Fibroblast of lung (primary cell): Measurements from ENCODE around the gene CCDC102A. TPM values are rescaled to one million over a fixed set of nuclear protein-coding genes. Genes with fewer than 3 reads are reported as not detected.

Experiments
- DNase-seq, 2 donors: peaks; one replicate each; pipeline versions ENCODE4 v3.0.0 to v3.0.0-alpha.2; 2010; ENCODE audit warnings: low read depth in 2 of 2
- H2AFZ ChIP-seq: 2 replicates; pipeline ENCODE4 v1.5.1; 2012; ENCODE audit warnings: low read length, control low read depth, inconsistent platforms
- H3K27ac ChIP-seq: 2 replicates; pipeline ENCODE4 v1.5.1; 2011; ENCODE audit warnings: low read length, control low read depth; ENCODE audit not compliant: insufficient read depth
- H3K27me3 ChIP-seq: 2 replicates; pipeline ENCODE4 v1.5.1; 2011; ENCODE audit warnings: mild to moderate bottlenecking, low read length; ENCODE audit not compliant: control insufficient read depth, insufficient read depth
- H3K36me3 ChIP-seq: 2 replicates; pipeline ENCODE4 v1.5.1; 2011; ENCODE audit warnings: low read length; ENCODE audit not compliant: control insufficient read depth, insufficient read depth
- H3K4me1 ChIP-seq: 2 replicates; pipeline ENCODE4 v1.5.1; 2011; ENCODE audit warnings: low read length; ENCODE audit not compliant: control insufficient read depth, insufficient read depth; ENCODE audit errors: extremely low read depth
- H3K4me2 ChIP-seq: 2 replicates; pipeline ENCODE4 v1.5.1; 2011; ENCODE audit warnings: low read length, control low read depth; ENCODE audit not compliant: insufficient read depth; ENCODE audit errors: extremely low read depth
- H3K4me3 ChIP-seq, 4 experiments: fragments of 200-600 bp in 1 of 4; sonication (generic) in 1 of 4; replicated peaks in 1 of 4; 2 replicates each; pipeline ENCODE4 v1.5.1; 2011 to 2016; ENCODE audit warnings: low read length in 4 of 4, low read depth in 3 of 4, mild to moderate bottlenecking in 3 of 4, control low read depth in 2 of 4, inconsistent platforms in 1 of 4, mixed read lengths in 1 of 4; ENCODE audit not compliant: insufficient read depth in 1 of 4; ENCODE audit errors: control extremely low read depth in 1 of 4
- H3K79me2 ChIP-seq: 2 replicates; pipeline ENCODE4 v1.5.1; 2012; ENCODE audit warnings: mild to moderate bottlenecking, low read length, inconsistent platforms; ENCODE audit not compliant: control insufficient read depth, insufficient read depth
- H3K9ac ChIP-seq: 2 replicates; pipeline ENCODE4 v1.5.1; 2011; ENCODE audit warnings: mild to moderate bottlenecking, low read length, control low read depth; ENCODE audit not compliant: insufficient read depth
- H3K9me3 ChIP-seq: 2 replicates; pipeline ENCODE4 v1.5.1; 2012; ENCODE audit warnings: low read depth, low read length; ENCODE audit not compliant: control insufficient read depth, insufficient read depth
- H4K20me1 ChIP-seq: 2 replicates; pipeline ENCODE4 v1.5.1; 2011; ENCODE audit warnings: low read length; ENCODE audit not compliant: control insufficient read depth, insufficient read depth; ENCODE audit errors: extremely low read depth
- EZH2 ChIP-seq: IDR thresholded peaks from 2 replicates; pipeline ENCODE4 v1.5.1; 2012; ENCODE audit warnings: low read length, control low read depth, mild to moderate bottlenecking; ENCODE audit errors: missing control alignments
- polyA plus RNA-seq, 2 donors: library from polyadenylated mRNA; depleted of rRNA in 1 of 2; stranded (reverse) in 1 of 2; unstranded in 1 of 2; fragments of >200 nt; gene quantifications; 2 replicates each; pipeline ENCODE4 v1.2.1, GENCODE V29; 2011 to 2012; ENCODE audit warnings: missing spikeins in 1 of 2
- total RNA-seq: library from RNA; depleted of rRNA; stranded (reverse); fragments of >200 nt; gene quantifications from 2 replicates; pipeline ENCODE4 v1.2.1, GENCODE V29; 2014
- TF ChIP-seq, protein P1 (sequence below), 2 donors: IDR thresholded peaks in 1 of 2; conservative IDR thresholded peaks in 1 of 2; 1 replicate in 1 of 2; 2 replicates in 1 of 2; pipeline ENCODE4 v1.5.1; 2011 to 2012; ENCODE audit warnings: low read length in 2 of 2, control low read depth in 1 of 2, inconsistent platforms in 1 of 2, low read depth in 1 of 2, mild to moderate bottlenecking in 1 of 2

Gene CCDC102A
- total and polyA plus RNA-seq, 2 donors (not counting 1 experiment from before 2014, with no cell fraction given): 7.1 to 16.7 TPM

GRCh38 chr16:57532266-57532625 lies 4.1 kb downstream of the CCDC102A start:
- H3K9ac ChIP-seq: no peak overlapping the region
- H3K36me3 ChIP-seq: no peaks in the 10 kb centered on the region
- H3K79me2 ChIP-seq: no peaks in the 10 kb centered on the region
- H3K4me2 ChIP-seq: no peak overlapping the region
- H3K4me3 ChIP-seq: no peak overlapping the region
- no peak for DNase-seq
- no peak overlapping the region for H3K27ac ChIP-seq
- no peak for TF ChIP-seq EZH2
- TF ChIP-seq, protein P1, sequence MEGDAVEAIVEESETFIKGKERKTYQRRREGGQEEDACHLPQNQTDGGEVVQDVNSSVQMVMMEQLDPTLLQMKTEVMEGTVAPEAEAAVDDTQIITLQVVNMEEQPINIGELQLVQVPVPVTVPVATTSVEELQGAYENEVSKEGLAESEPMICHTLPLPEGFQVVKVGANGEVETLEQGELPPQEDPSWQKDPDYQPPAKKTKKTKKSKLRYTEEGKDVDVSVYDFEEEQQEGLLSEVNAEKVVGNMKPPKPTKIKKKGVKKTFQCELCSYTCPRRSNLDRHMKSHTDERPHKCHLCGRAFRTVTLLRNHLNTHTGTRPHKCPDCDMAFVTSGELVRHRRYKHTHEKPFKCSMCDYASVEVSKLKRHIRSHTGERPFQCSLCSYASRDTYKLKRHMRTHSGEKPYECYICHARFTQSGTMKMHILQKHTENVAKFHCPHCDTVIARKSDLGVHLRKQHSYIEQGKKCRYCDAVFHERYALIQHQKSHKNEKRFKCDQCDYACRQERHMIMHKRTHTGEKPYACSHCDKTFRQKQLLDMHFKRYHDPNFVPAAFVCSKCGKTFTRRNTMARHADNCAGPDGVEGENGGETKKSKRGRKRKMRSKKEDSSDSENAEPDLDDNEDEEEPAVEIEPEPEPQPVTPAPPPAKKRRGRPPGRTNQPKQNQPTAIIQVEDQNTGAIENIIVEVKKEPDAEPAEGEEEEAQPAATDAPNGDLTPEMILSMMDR (conservative IDR thresholded peaks at IDR 0.05 in 1 of 2, IDR thresholded peaks at IDR 0.05 in 1 of 2; ENCODE audit: low read depth in 1 of 2, low read length in 2 of 2): no peak
- H3K27me3 ChIP-seq: no peaks in the 10 kb centered on the region
- H3K4me1 ChIP-seq: peaks cover 15% of the 10 kb centered on the region
- no peaks in the 10 kb centered on the region for H3K9me3 ChIP-seq
- no peak overlapping the region for H2AFZ ChIP-seq
- H4K20me1 ChIP-seq: no peaks in the 10 kb centered on the region

- H4K20me1 ChIP-seq: no peaks in the 10 kb centered on the region
- no peaks in the 10 kb centered on the region for H3K36me3 ChIP-seq
- H3K9me3 ChIP-seq: no peaks in the 10 kb centered on the region
- no peak overlapping the region for H2AFZ ChIP-seq
- no peaks in the 10 kb centered on the region for H3K27me3 ChIP-seq
- H3K9ac ChIP-seq: no peak overlapping the region
- no peak overlapping the region for H3K4me3 ChIP-seq
- peaks cover 11% of the 10 kb centered on the region for H3K4me1 ChIP-seq
- no peak overlapping the region for H3K4me2 ChIP-seq
- no peak for TF ChIP-seq EZH2
- TF ChIP-seq, protein P1 (conservative IDR thresholded peaks at IDR 0.05 in 1 of 2, IDR thresholded peaks at IDR 0.05 in 1 of 2; ENCODE audit: low read depth in 1 of 2, low read length in 2 of 2): no peak
- DNase-seq: no peak
- no peak overlapping the region for H3K27ac ChIP-seq
- no peaks in the 10 kb centered on the region for H3K79me2 ChIP-seq
Measured at GRCh38 chr16:57531635-57532265, 4.6 kb downstream of the CCDC102A start.

DNA sequence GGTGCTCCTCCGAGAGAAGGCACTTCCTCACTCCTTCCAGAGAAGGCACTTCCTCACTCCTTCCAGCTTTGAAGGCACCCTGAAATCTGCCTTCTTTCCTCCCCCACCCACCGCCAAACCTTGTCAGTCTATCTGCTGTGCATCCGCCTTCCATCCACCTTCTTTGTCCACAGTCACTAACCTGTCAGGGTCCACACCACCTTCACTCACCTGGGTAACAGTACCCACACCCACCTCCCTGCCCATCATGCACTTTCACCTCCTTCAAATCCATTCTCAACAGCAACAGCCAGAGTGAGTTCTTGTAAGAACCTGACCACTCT lies 5.2 kb downstream of the CCDC102A start:
- no peak overlapping the region for H2AFZ ChIP-seq
- no peaks in the 10 kb centered on the region for H4K20me1 ChIP-seq
- H3K4me2 ChIP-seq: no peak overlapping the region
- no peaks in the 10 kb centered on the region for H3K79me2 ChIP-seq
- TF ChIP-seq EZH2: no peak
- TF ChIP-seq, protein P1 (conservative IDR thresholded peaks at IDR 0.05 in 1 of 2, IDR thresholded peaks at IDR 0.05 in 1 of 2; ENCODE audit: low read depth in 1 of 2, low read length in 2 of 2): no peak
- no peaks in the 10 kb centered on the region for H3K9me3 ChIP-seq
- H3K27ac ChIP-seq: no peak overlapping the region
- peaks cover 9% of the 10 kb centered on the region for H3K4me1 ChIP-seq
- no peak for DNase-seq
- H3K36me3 ChIP-seq: no peaks in the 10 kb centered on the region
- H3K9ac ChIP-seq: no peak overlapping the region
- no peaks in the 10 kb centered on the region for H3K27me3 ChIP-seq
- no peak overlapping the region for H3K4me3 ChIP-seq
